GM19455 (cell line): ENCODE measurements around the gene CCIN.
"Not testable (repeated sequence)": the region's sequence is repeated elsewhere in the genome, so short reads cannot be mapped to it uniquely, and the experiment has no call there.

Experiments used
- ATAC-seq: cut with Tn5 transposase; IDR thresholded peaks from one replicate; pipeline ENCODE4 v1.9.1; 2021; ENCODE audit not compliant: unreplicated experiment

The CCIN gene

DNA sequence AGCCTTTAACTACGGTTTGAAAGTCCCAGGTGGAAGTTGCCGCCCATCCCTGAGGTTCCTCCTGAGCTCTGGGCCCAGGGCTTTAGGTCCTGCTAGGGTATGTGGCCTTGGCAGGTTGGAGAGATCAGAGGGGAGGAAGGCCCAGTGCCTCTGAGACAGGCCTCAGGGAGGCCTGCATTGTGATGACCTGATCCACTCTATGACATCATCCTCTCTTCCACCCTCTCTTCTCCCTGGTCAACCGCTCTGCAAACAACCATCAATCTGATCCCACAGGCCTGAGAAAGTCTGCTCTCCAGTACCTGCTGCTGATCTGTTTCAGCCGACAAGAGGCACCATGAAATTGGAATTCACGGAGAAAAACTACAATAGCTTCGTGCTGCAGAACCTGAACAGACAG lies at the start of gene CCIN:
Gene CCIN, plus strand, starts transcription at position 223 of the 400 bp plus-strand sequence. Its CDS starts 115 bp downstream, at position 338.
- no peak for ATAC-seq

DNA sequence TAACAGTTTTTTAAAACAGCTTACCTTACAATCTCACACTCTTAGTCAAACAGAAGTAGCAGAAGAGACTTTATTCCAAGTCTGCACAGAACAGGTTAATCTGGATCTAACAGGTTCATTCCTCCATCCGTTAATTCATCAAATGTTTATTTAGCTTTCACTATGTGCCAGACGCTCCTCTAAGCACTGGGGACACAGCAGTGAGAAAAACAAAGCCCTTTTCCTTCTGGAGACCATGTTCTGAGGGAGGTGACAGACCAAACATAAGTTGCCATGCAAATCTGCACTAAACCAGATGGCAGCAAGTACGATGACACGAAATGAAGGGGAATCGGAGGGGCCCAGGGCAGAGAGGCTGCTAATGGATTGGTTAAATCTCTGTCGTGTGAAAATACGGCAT lies 49.7 kb upstream of the CCIN start:
- ATAC-seq, result no peak

DNA sequence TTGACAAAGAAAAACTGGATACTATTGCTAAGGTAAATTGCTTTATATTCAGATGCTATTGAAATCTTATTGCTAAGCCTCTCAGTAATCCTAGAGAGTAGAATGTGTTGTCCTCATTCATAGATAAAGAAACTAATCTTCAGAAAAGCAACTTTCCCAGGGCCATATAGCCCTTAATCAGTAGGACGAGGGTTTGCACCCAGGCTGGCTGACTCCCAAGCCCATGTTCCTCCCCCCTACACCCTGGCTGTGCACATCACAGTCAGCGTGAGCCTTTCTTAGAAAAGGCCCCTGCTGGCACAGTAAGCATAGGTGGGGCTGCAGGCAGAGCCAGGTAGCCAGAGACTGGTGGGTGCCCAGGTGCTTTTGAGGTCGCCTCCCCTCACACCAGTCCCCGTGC lies 48.5 kb upstream of the CCIN start:
- ATAC-seq, result no peak

DNA sequence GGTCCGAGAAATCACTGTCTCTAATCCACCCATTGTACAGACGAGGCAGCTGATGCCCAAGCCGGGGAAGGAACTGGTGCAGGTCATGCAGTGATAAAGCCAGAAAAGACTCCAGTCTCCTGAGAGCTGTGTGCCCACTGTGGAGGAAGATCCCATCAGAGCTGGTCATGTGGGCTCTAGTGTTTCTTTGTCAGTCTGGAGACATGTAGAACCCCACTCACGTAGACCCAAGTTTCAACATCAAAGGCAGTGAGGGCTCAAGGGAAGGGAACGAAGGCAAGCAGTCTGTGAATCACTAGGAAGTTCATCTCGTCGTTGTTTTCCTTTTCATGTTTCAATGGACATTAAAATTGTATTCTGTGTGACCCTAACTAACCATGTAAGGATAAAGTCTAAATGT lies 47.2 kb upstream of the CCIN start:
- no peak for ATAC-seq

DNA sequence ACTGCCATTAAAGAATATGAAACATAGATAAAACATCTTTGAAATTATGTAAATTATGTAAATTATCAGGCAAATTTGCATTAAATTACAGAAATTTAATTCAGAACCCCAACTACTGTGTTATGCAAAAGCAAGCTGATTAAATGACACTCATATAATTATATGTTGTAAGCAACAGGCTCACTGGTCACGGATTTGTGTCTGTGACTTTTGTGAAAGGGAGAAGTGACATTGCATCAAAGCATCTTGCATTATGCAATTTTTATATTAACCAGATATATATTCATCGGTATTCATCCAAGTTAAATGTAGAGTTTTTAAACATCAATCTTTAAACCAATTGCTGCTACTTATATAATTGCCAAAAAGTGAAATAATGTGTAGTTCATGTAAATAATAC lies 45.7 kb upstream of the CCIN start:
- no peak for ATAC-seq

DNA sequence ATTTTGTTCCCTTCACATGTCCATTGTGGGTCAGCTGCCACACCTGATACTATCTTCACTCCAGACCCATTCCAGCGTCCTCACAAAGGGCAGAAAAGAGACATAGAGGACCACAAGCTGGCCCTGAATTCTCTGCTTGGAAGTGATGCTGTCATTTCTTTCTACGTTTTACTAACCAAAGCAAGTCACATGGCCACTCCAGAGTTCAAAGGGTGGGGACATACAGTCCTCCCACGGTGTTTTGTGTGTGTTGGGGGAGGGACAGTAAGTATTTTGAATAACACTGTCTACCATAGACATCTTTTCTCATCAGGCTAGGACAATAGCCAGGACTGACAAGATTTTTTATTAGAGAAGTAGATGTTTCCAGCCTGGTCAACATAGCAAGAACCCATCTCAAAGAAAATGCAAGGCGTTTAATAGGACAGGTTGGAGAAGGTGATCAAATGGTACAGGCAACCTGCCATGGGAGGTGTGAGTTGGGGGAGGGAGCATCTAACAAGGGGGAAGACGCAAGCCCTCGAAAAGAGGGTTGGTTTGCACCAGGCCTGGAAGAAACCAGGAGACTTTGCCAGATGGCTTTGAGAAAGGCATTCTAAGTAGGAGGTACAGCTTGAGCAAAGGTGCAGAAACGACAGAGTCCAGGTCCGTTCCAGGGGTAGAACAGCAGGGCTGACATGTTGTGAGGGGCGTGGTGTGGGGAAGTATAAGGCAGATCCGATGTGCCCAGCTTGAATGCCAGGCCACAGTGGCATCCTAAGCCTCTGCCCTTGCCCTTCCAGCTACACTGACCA lies 43.9 kb upstream of the CCIN start:
- ATAC-seq, result no peak

DNA sequence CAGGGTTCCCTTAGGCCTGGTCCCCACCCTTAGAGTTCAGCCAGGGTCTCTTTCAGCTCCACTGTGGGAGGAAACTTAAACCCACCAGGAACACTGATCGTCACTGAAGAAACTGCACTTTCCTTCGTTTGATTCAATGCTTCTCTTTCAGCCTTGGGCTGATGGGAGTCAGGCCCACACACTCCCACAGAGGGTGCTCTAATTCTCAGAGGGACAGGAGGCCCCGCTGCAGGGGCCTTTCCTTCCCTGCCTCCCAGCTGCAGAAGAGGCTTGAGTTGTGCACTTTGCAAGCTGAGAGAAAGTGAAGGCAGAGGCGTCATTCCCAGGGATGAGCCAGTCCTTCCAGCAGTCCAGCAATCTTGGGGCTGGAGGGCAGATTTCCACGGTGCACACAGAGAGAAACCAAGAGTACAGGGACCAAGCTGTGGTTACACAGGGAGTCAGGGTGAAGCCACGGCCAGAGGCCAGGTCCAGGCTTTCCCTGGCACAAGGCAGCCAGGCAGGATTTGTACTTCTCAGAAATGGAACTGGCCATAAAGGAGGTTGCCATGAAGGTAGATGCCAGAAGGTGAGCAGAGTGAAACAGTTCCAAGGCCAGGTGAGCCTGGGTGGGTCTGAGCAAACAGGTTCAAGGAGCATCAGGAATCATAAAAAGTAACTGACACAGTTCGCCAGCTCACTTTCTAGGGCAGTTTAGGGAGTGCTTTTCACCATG lies 43.0 kb upstream of the CCIN start:
- ATAC-seq, result no peak

DNA sequence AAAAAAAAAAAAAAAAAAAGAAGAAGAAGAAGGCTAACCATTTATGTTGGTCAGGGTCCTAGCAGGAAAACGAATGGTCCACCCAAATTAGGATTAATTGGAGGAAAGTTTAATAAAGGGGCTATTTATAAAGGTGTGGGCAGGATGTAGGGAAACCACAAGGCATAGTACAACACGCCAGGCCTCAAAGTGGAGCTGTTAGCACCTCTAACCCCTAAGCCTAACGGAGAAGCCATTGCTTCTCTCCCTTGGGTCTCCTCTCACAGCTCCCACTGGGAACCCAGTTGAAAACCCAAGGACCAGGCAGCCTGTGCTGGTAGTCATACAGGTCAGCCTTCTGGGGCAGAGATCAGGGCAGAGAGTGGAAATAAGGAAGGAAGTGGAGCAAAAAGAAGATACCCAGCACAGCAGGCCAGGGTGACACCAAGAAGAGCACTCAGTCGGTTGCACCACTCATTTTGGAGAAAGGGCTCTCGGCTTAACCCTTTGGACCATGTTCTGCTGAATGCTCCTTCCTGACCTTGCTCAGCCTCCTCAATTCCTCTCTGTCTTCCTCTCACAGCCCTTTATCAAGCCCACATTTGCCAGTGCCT lies 41.4 kb upstream of the CCIN start:
- ATAC-seq, result no peak

DNA sequence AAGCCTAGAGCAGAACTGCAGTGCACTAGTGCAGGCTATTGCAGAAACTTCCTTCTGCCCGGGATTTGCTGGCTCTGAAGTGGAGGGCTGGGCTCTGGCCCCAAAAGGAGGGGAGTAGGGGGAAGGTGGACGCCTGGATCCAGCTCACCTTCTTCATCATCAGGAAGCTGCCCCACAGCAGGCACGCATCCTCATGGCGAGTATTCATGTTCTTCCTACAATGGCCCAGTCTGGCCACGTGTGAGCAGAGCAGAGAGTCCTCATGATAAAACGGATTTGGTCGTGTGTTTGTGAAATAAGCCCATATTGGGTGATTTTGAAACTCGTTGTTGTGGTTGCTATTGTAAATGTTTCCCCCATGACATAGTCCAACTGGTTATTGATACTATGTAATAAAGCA lies 40.8 kb upstream of the CCIN start:
- no peak for ATAC-seq

DNA sequence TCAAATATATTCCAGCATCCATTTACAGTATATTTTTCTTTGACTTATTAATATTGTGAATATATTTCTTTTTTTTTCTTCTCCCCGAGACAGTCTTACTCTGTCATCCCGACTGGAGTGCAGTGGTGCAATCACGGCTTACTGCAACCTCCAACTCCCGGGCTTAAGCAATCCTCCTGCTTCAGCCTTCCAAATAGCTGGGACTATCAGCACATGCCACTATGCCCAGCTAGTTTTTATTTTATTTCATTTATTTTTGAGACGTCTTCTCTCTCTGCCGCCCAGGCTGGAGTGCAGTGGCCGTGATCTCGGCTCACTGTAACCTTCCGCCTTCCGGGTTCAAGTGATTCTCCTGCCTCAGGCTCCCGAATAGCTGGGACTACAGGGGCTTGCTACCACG lies 40.0 kb upstream of the CCIN start:
- no peak for ATAC-seq

DNA sequence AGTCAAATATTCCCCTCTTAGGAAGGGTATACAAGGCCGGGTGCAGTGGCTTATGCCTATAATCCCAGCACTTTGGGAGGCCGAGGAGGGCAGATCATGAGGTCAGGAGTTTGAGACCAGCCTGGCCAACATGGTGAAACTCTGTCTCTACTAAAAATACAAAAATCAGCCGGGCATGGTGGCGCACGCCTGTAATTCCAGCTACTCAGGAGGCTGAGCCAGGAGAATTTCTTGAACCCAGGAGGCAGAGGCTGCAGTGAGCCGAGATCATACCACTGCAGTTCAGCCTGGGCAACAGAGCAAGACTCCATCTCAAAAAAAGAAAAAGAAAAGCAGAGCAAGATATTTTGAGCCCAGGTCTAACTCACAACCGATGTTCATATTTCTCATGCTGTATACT lies 37.5 kb upstream of the CCIN start:
- ATAC-seq, result not testable (repeated sequence)

DNA sequence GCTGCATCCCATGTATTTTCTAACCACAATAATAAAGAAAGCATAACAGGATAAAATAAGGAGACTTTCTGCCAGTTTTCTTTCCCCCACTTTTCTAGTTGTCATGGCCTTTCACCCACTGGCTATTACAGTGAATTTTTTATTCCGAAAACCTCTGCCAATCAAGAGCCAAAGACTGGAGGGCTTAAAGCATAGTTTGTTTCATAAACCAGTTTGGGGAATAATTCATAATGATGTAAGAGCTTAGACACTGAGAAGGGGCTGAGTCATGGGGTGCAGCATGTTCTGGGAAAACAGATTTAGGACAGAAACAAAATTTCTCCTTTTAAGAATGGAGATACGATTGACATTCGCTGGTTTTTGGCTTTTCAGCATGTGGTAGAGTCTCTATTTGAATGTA lies 37.1 kb upstream of the CCIN start:
- ATAC-seq, result no peak

DNA sequence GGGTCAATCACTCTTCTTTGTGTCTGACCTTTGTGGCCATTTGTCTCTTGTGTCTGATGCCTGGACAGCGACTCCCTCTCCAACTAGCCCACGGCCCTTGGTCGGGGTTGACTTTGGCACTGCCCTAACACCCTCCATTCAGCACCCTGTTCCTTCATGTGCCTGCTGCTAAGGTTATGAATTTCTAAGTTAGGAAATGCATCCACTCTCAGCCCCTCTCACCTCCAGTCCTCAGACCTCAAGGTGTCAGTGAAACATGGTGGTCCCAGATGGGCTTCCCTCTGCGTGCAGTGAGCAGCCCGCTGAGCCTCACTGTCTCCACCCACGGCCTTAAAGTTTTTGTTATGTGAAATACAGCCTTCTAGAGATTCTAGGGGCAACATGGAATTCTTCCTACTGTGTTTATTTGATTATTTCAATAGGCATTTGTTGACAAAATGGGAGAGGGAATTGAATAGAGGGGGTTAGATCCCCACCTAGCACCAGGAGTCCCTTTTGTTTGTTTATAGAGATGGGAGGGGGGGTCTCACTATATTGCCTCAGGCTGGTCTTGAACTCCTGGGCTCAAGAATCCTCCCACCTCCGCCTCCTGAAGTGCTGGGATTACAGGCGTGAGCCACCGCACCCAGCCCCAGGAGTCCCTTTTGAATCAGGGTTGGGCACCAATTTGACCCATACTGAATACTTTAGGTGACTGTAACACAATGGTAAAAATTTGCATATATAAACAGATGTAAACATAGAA lies 34.3 kb upstream of the CCIN start:
- no peak for ATAC-seq

DNA sequence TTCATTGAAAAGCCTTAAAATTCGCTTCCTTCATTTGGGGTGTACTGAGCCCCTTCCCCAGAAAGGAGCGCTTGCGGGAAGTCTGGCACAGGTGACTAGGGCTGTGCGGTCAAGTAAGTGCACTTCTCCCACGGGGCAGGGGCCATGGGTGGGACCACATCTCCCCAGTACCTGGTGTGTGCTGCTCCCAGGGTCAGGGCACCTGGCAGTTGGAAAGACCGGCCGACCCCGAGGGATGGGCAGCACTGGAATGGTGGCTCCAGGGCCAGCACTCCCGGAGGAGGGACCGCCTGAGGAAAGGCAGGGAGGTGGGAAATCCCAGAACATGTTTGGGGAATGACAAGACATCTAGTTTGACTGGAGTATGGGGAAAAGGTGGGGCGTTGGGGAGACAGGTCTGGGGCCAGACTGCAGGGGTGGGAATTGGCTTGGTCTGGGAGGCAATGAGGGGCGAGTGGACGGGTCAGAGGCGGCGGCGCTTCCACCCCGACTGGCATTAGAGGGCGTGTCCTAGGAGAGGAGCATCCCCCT lies 33.4 kb upstream of the CCIN start:
- no peak for ATAC-seq

DNA sequence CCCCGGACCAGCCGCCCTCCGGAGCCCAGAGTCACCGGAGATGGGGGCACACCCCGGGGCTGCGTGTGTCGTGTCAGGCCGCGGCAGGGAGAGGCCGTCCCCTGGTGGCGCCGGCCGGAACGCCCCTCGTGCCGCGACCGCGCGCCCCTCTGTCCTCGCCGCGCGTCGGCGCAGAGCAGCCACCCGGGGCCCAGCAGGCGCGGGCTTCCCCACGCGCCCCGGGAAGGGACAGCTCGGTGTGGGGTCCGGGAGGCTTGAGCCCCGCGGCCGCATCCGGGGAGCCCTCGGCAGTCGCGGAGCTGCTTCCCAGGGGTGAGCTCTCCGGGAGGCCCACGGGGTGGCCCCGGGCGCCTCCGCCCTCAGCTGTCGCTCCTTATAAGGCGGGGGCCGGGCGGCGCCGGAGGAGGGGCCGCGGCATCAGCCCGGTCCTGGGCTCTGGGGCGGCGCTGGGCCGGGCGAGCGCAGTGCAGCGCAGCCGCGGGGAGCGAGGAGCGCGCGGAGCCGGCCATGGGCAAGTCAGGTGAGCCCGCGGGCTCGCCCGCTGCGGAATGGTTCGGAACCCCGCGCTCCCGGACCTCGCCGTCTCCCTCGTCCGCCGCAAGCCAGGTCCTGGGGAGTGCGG lies 32.8 kb upstream of the CCIN start, which contains the start of gene GLIPR2:
Gene GLIPR2, plus strand, starts transcription at position 462 of the 622 bp plus-strand sequence. Its CDS starts 46 bp downstream, at position 508.
- ATAC-seq, result peak; percentile 95

DNA sequence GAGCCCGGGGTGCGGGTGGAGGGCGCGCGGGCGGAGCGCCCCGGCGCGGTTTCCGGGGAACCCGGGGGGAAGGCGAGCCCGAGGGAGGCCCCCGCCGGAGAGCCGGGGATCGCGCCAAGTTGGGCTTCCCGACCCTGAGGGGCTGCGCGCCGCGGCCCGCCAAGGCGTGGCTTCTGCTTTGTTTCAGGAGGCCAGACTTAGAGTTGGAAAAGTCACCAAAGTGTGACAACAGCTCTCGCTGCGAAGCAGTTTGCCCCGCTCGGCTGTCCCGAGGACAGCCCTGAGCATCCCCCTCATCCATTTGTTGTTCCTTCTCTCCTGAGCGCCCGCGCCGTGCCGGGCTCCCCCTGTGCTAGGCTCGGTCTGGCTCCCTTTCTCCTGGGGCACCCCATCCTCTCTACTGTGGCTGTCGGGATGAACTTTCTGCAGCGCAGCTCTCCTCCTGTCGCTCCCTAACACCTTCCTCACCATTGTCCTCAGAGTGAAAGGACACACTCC lies 32.2 kb upstream of the CCIN start:
- ATAC-seq, result peak; percentile 30

DNA sequence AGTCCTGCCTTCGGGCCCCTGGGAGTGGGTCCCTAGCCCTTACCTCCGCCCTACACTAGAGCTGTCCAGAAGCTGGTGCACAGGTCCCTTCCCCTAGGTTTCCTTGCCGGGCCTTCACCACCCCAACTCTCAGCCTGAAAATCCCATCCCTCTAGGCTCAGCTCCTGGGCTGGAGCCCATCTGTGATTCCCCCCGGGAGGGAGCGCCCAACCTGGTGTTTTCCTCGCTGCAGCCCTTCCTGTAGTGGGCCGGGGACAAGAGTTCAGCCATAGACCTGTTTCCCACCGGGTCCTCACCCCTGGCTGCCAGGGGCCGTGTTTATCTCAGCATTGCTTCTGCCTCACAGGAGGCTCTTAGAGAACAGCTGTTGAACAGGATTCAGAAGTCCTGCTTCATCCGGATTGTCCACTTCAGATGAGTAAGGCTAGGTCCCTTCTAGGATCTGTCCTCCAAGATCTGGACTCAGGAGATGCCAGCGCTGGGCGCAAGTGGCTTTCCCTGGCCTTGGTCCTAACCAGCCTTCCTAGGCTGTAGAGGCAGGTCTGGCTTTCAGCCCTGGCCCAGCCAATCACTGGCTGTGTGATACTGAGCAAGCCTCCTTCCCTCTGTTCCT lies 31.7 kb upstream of the CCIN start:
- no peak for ATAC-seq

DNA sequence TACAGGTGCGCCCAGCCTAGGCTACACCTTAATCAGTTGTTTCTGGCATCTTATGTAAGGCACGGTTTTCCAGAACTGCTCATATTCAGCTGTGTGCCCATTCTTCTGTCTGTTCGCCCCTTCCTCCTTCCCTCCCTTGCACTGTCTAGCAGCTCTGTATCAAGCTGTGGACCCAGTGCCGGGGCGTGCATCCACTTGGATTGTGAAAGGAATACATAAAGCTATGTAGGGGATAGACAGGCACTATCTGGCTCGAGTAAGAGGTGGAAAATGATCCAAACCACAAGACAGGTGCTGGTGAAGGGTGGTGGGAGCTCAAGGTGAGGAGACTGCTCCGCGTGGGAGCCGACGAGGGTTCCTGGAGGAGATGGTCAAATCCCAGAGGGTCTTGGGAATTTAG lies 30.7 kb upstream of the CCIN start:
- no peak for ATAC-seq

DNA sequence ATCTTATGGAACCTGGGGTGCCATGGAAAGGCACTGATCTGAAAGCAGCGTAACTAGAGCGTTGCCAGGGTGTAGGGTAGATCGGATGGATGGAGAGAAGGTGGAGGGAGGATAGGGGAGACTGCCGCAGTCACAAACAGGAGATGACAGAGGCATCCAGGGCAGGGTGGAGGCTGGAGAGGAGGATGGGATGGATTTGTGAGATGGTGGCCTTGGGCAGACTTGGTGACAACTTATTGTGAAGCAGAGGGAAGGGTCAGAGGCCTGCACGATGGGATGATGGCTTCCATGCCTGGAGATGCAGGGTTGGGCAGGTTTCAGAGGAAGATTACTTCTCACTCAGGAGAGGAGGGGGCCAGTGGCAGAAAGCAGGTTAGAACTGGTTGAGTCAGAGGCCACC lies 30.3 kb upstream of the CCIN start:
- no peak for ATAC-seq
